T47D (cell line): ENCODE data around the gene ZBP1.

Experiments
- DNase-seq, 2 experiments: peaks; one replicate each; pipeline versions ENCODE4 v3.0.0 to v3.0.0-alpha.2; 2011 to 2012; ENCODE audit warnings: low read depth in 1 of 2, low spot score in 1 of 2
- JUND ChIP-seq: IDR thresholded peaks from 2 replicates; pipeline ENCODE4 v1.6.1; 2012; ENCODE audit warnings: low read depth
- in situ Hi-C: cut with HindIII; loops from 2 replicates; pipeline ENCODE4 v1.10.0; 2016; ENCODE audit warnings: low sequenced_read_pairs, low pct_unique_long_range_greater_than_20kb

Gene ZBP1

DNA sequence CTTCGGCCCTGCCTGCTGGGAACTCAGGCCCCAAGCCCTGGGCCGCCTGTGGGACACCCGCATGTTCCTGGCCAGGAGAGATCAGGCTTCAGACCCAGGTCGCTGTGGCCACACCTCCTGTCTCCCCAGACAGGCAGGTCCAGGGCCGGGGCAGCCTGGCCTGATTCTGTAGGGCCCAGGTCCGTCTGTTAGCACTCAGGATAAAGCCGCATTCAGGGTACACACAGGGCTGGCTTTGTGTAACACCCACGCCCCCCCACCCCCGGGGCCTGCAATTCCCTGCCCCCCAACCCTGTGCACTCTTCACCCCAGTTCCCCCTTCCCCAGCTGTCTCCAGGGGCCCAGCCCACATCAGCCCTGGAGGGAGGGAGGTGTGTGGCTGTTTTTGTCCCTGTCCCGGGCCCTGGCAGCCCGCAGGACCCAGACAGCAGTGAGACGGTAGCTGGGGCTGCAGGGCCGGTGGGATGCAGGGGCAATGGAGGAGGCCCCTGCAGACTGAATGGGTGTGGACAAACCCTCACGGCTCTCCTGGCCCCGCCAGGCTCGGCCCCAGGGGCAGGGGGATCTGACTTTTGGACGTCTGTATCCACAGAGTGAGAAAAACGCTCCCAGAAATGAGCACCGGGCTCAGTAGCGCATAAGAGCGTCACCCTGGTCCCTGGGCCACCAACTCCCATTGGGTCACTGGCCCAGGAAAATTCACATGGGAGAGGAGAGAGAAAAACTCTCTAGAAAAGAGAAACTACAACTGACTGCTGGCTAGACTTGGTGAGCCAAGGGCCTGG lies 42.4 kb upstream of the ZBP1 start:
- TF ChIP-seq JUND: no peak
- in situ Hi-C loops: no loop called here
- DNase-seq: no peak

DNA sequence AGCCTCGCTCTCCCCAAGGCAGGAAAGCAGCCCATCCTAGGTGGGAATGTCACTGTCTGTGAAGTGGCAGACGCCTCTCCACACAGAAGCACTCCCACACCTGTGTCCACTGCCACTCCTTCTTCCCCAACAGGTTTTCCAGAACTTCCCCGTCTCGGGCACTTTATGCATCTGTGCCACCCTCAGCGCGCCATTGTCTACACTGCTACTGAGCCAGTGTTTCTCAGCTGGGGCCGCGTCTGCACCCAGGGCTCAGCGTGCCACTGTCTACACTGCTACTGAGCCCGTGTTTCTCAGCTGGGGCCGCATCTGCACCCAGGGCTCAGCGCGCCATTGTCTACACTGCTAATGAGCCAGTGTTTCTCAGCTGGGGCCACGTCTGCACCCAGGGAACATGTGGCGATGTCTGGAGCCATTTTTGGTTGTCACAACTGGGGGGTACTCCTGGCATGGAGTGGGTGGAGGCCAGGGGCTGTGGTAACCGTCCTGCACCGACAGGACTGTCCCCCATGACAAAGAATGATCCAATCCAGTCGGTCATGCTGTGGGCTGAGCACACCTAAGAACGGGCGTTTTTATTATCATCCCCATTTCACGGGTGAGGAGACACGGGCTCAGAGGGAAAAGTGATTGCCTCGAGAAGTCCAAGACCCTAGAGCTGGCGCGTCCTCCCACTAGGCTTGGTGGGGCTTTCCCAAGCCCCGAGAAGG lies 41.7 kb upstream of the ZBP1 start:
- TF ChIP-seq JUND: no peak
- no peak for DNase-seq
- in situ Hi-C loops: no loop called here

GRCh38 chr20:57660922-57661745 lies 40.9 kb upstream of the ZBP1 start:
- DNase-seq: no peak
- in situ Hi-C loops: no loop called here
- TF ChIP-seq JUND: no peak

DNA sequence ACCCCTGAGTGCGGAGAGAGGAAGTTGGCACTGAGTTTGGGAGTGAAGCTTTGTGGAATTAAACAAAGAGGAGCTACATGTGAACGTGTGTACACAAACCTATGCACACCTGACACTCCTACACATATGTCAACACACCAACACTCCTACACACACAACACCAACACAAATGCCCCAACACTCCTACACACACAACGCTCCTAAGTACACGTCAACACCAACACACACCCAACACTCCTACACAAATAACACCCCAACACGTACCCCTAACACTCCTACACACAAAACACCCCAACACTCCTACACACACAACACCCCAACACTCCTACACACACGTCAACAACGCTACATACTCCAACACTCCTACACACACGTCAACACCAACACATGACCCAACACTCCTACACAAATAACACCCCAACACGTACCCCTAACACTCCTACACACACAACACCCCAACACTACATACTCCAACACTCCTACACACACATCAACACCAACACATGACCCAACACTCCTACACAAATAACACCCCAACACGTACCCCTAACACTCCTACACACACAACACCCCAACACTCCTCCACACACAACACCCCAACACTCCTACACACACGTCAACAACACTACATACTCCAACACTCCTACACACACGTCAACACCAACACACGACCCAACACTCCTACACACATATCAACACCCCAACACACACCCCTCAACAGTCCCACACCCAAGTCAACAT lies 40.1 kb upstream of the ZBP1 start:
- in situ Hi-C loops: no loop called here
- no peak for DNase-seq
- no peak for TF ChIP-seq JUND

DNA sequence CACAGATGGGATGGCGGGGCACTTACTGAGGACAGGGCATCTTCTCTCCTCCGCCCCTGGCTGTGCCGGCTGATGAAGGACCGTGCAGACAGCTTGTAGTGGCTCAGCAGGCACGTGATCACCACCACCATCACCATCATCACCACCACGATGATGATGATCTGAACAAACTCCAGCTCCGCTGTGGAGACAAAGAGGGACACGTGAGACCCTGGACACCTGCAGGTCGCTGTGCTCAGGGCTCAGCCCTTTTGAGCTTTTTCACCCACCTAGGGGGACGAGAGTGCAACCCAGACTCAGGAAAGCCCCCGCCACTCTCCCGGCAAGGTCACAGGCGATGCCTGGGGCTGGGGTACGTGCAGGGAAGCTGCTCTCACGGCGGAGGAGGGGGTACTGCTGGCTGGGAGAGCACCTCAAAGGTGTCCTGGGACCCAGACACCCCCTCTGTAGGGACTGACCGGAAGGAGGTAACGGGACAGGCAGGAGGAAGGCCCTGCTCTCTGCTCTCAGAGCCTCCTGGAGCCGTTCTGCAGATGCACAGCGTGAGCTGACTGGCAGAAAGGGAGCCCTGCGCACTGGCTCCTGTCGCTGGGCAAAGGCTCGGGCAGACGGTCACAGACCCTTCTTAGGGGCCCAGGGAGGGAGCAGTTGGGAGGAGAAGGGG lies 39.4 kb upstream of the ZBP1 start:
- no peak for TF ChIP-seq JUND
- in situ Hi-C loops: no loop called here
- DNase-seq: no peak

- DNase-seq: no peak
- TF ChIP-seq JUND: no peak
- in situ Hi-C loops: no loop called here
Measured at GRCh38 chr20:57658833-57659516, 38.7 kb upstream of the ZBP1 start.

DNA sequence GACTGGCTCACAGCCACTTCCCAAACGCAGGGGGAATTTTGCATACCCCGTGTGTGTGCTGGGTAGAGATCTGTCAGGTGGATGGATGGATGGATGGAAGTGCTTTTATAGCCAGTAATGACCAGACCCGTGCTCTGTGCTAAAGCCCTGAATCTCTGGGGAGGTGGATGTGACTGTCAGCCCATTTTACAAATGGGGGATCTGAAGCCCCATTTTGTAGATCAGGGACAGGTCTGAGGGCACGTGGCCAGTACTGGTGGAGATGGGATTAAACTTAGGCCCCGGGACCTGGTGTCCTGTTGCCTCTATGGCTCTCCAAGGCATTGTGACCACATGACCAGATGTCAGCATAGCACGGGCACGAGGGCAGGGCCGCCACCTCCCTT lies 38.2 kb upstream of the ZBP1 start:
- in situ Hi-C loops: no loop called here
- no peak for DNase-seq

DNA sequence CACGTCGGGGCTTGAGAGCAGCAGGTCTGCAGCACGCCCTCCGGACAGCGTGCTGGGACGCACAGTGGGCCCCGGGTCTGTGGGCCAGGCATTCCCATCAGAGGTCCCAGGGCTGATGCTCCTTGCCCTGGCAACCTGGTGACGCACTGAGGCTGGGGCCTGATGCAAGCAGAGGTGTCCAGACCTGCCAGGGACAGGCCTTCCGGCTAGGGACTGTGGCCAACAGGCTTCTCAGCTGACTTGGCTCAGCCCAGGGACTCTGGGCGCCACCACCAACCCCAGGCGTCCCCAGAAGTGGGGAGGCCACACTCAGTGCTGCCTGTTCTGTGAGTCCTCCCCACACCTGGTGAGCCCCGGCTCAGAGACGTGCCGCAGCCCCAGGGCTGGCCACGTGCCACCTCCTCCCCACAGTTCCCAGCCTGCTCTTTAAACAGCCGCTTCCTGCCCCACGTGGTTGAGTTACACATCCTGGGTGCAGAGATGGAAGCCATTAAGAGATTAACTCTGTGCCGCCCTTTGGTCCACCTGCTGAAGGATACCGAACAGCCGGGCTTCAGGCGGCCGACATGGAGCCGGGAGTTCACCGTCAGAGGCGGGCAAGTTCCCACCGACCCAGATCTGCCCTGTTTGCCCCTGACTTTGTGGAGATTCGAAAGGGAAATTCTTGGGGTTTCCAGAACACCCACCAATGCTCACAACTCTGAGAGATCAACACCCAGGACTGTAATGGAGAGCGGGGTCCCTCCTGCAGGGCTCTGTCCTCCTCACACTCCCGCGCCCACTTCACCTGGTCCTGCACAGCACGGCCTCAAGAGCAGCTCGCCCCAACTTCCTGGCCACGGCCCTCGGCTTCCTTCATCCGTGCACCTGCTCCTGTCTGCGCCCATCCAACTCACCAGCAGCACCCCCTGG lies 37.6 kb upstream of the ZBP1 start:
- DNase-seq: no peak
- in situ Hi-C loops: no loop called here
- TF ChIP-seq JUND: no peak

More for the DNA sequence above, 38.2 kb upstream of the ZBP1 start:
- no peak for TF ChIP-seq JUND

- no peak for TF ChIP-seq JUND
- in situ Hi-C loops: no loop called here
- no peak for DNase-seq
Measured at GRCh38 chr20:57656821-57657534, 36.8 kb upstream of the ZBP1 start.

DNA sequence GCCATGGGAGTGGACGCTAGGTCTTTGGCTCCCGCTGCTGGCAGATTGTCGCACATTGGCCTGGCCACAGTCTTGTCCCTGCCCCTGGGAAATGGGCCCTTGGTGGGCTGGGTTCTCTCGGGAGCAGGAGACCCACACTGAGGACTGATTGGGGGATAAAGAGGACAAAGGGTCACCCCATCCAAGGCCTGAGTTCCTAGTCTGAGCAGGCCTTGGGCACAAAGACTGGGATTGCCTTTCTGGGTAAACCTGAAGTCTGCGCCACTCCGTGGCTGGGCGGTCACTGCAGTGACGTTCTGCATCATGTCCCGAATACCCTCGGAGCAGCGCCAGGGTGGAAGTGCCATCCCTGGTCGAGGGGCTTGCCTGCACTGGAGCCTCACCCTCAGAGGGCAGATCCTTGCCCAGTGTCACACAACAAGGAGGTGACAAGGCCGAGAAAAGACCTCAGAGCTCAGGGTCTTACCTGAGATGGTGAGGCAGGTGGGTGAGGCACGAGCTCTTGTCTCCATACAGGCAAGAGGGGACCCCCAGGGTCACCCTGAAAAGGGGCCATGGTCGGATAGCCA lies 36.1 kb upstream of the ZBP1 start:
- in situ Hi-C loops: no loop called here
- no peak for DNase-seq
- no peak for TF ChIP-seq JUND
